Activated T-helper 9 cell treated with anti-CD3 and anti-CD28 coated beads, Interleukin-2, amount 50 U/mL, for 16 hours (primary cell): ENCODE results near the gene CHCHD6.

Experiments
- DNase-seq: peaks from one replicate; pipeline ENCODE4 v3.0.0-alpha.2; 2020; ENCODE audit warnings: low read depth

CHCHD6 gene

DNA sequence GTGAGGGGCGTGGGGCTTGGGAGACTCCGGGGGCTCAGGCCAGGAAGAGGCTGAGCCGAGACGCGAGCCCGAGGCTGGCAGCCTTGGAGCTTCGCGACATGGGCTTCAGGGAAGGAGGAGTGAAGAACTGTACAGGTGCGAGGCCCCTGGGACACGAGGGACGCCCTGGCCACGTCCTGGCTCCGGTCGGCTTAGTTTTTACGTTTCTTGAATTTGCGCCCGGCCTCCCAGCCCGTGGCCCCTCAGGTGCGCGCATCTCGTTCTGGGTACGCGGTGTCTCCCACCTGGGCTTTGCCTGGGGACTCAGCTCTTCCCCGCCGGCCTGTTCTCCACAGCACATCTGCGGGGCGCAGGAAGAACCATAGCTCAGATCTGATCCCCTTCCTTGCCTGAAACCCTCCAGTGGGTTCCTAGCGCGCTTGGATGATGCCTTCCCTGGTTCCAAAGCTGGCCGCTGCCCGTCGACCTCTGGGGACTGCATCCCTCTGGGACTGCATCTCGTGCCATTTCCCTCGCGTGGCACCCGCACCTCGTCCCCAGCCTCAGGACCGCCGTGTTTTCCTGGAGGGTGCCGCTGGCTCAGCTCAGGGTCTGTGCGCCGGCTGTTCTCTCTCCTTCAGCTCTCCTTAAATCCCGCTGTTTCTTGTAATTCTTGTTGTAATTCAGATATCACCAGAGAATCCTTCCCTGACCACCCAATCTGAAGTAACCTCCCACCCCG, 614 bp downstream of the CHCHD6 start:
- DNase-seq: no peak

DNA sequence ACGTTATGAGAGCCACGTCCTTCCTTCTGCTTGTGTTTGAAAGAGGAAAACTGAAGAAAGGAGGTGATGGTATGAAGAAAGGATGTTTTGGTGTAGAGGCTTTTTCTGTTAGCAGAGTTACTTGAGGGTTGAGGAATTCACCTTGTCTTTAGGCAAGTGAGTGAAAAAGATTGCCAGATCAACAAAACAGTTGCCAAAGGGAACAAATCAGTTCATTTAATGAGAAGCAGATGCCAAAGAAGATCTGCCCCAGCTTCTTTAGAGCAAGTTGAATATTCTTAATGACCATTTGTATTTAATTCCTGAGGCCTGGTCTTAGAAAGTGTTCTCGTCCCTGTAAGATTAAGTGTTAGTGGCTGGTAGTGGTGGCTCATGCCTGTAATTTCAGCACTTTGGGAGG, 2.6 kb downstream of the CHCHD6 start:
- DNase-seq: no peak

DNA sequence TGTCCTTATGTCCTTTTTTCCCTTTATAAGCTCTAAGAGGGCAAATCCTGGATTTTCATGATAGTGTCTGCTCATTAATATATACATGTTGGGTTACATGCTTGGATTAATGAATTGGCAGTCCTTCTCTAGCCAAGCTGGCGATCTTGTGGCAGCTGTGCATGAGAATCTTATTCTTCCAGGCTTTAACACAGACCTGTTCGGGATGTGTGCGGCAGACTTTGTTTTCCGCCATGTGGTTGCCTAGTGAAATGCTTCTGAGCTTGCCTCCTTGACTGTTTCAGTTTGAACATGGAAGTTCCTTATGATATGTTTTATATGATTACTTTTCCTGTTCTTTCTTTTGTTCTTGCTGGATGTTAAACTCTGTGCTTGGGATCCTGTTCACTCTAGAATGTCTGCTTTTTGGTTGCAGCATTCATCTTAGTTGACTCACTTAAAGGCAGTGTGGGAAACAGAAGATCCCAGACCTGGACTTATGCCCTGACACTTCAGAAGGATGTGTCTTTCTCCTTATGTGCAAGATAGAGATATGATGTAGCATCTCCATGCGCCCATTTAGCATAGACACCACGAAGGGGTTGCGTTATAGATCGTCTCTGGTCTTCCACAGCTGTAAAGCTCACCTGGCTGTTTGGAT, 7.2 kb downstream of the CHCHD6 start:
- DNase-seq: no peak

DNA sequence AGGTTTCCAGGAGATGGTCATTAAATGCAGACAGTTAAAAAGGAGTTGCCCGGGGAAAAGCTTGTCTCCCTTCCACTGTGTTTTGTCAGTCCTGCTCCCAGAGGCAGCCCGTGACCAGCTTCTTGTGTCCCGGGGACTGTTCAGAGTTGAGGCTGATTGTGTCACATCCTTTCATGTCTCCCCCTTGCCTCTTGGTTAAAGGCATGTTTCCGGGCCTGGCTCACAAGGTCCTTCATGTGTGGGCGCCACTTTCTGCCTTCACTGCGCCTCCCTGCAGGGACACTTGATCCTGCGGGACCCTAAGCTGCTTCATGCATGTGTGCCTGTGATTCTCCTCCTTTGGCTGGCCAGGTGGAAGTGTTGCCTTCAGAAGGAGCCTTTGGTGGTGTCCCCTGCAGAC, 9.2 kb downstream of the CHCHD6 start:
- DNase-seq: no peak

DNA sequence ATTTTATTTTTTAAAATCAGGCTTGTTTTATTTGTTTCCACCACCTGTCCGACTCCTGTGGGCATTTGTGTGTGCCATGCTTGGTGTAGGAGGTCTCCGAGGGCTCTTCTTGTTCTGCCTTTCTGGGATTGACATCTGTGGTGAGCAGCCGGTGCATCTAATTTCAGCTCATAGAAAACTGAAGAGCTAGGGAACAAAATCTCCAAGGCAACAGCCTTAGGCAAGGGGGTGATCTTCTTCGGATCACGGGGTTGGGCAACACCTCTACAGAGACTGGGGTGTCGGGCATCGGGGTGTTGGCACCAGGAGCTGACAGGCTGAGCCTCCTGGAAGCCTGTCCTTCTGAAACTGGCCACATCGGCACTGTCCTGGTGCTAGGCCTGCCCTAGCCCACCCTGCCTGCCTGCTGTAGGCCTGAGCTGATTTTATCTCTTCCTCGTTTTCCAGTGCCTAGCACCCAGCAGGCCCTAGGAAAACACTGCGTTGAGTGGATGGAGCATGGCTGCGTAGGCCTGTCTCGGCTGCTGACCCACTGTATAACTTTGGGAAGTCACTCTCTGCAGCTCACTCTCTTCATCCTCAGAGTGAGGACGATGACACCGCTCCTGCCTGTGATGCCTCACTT, 10.3 kb downstream of the CHCHD6 start:
- DNase-seq: no peak

DNA sequence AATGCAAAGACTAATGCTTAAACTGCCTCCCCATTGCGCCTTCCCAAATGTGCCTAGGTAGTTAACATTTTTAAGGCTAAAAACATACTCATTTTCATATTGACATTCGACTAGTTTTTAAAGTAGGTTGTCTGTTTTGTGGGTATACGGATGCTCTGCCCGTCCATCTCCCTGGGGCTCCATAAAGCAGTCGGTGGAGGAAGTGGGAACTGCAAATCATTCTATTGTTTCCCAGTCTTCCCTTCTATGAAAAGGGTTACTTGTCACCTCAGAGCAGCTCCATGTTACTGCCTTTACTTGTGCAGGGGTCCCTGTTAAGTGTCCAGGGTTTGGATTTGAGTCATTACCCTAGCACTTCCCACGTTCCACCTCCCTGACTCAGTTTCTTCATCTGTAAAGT, 10.9 kb downstream of the CHCHD6 start:
- DNase-seq: no peak

DNA sequence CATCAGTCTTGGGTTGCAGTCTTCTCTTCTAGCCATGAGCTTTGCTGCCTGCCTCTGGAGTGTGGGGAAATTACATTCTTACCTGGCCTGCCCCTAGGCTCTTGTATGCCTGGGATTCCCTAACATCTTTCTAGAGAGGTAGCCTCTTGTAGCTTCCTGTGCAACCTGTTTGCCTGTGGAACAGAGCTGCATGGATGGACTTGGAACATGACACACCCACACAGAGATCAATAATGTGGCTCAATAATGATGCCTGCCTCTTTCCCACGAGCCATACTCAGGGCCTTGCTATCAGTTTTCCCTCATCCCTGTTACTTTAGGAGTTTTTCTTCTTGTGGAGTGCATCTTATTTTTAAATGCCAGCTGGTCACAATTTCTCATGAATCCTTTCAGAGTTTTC, 11.4 kb downstream of the CHCHD6 start:
- no peak for DNase-seq

DNA sequence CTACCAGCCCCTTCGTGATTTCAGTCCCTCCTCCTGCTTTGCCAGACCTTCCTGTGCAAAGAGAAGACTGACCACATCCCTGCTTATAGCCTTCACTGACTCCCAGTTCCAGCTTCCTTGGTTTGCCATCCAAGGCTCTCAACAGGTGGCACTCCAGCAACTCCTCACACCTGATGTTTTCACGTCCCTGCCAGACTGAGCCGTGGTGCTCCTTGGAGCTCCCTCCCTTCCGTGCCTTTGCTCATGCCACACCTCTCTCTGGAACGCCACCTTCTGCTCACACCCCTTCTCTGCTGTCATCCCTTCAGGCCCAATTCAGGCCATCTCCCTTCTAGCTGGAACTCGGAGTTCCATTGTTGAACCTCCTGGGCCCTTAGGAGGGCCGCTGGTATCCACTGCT, 12.0 kb downstream of the CHCHD6 start:
- DNase-seq: no peak

DNA sequence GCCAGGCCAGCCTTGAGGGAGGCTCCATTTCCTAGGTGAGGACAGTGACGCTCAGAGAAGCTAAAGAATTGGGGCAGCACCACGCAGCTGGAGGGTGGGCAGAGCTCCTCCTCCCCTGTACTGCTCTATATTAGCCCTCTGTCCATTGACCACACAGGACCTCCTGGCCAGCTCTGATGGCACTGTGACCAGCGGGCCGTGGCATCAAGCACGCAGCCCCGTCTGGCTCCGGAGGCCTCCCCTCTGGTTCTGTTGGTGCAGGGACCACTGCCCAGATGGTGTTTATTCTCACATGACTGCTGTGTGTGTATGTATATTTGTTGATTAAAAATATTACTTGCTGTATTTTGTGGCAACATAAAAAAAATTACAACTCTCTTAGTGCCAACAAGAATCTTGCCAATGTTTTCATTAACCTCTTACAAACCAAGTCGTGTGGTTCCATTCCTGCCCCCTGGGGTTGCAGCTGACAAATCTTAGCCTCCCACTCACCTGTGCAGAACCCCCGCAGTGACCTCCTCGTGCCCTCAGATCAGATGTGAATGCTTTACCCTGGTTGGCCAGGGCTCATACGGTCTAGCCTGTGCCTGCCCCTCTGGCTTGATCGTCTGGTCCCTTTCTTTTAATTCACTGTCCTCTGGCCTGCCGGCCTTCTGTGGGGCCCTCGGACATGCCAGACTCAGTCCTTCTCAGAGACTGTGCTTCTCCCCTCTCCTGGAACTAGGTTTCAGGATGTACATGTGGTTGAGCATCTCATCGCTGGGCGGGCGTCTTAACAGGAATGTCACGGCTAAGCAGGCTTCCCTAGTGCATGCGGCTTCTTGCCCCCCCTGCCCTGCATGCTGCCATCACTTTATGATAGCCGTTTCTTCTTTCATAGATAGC, 14.8 kb downstream of the CHCHD6 start:
- DNase-seq: no peak

DNA sequence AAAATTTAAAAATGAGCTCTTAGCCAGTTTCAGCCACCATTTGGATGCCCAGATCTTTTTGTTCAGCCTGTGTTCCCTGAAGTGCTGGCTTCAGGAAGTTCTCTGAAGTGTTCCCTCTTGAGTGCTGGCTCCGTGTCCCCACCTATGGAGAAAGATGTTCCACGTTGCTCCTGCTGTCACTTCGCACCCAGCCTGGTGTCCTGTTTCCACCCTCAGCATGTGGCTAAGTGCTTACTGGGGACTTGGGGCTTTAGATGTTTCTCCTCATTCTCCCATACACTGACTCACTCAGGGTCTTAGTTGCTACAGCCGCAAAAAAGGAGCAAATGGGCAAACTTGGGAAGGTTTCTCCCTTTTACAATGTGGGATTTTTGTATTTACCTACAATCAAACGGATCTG, 16.6 kb downstream of the CHCHD6 start:
- no peak for DNase-seq

DNA sequence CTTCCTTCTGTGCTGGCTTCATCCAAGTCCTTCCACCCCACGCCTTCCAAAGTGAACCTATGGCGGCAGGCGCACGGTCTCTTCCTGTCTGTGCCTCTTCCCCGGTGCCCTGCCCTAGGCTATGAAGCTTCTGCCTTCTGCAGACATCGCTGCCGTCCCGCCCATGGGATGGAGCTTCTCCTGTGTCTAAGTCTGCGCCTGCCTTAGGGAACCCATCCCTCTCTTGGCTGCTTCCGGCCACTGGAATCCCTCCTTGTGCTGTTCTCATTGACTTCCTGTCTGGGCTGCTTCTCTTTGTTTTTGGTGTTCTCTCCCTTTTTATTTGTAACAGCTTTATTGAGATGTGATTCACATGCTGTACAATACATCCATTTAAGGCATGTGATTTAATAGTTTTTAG, 17.2 kb downstream of the CHCHD6 start:
- DNase-seq: no peak

DNA sequence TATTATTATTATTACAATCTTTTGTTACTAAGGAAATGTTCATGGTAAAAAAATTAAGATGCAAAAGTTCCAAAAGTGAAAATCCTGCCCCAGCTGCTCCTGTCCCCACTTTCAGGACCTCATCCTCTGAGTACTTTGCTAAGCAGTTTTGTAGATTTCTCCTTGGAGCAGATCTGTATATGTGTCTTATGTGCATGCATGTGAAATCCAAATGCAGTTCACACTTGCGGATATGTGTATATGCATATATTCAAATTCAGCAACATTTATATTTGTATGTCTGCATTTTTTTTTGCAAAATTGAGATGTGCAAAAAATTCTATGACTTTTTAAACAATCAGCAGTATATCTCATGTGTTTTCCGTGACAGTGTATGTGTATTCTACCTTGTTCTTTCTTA, 19.2 kb downstream of the CHCHD6 start:
- no peak for DNase-seq

DNA sequence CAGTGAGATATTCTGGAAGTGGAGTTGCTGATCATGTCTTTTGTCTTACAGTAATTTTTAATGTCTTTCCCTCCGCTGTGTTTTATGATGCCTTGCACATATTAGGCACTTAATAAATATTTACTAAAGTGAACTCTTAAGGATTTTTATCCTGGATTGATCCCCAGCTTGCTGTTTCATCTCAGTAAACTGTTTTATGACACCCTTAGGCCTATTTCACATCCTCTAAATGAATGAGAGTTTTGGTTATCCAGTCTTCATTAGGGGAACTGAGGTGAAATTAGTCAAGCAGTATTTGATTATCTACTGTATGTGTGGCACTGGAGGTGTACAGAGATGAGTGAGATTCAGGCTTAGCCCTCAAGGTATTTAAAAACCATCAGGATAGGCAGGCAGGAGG, 19.8 kb downstream of the CHCHD6 start:
- no peak for DNase-seq

DNA sequence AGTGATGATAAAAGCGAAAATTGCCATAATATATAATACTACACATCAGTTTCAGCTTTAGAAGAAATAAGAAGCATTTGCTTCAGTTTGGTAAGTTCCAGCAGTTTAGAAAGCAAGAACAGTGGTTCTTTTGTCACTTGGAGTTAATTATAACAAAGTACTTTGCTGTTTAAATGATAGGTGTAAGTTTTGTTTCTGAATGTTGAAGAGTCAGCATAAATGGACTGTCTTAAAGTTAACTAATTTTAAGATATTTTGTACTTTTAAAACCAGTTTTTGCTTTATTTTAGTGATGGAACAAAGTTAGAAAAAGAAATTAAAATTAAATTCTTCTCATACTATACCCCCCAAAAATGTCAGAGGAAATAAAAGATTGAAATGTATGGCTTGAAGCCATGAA, 24.6 kb downstream of the CHCHD6 start:
- no peak for DNase-seq

DNA sequence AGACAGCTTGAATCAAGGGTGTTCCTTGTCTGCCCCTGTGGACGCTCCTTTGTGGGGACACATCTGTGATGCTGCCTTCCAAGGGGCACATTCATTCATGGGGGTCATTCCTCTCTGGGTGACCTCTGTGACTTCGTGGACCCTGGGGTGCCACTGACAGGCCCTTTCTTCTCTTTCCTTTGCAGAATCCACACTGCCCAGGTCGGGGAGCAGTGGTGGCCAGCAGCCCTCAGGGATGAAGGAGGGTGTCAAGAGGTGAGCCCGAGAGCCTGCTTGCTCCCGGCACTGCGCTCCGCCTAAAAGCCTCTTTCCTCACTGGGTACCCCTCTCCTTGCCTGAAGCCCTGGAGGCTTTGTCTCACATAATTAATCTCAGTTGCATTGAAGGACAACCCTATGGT, 26.3 kb downstream of the CHCHD6 start:
- DNase-seq: no peak

DNA sequence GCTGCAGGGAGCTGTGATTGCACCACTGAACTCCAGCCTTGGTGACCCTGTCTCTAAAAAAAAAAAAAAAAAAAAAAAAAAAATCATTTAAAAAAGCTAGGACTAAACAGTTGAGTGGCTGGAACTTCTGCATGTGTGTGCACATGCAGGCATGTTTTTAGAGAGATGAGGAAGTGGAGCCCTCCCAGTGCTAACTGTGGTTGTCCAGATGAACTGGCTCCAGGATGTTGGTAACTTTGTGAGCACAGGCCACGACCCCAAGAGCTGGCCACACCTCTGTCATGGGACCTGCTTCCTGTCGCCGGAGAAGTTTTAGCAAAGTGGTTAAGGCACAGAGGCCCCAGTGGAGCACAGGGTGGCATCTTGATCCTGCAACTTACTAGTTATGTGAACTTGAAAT, 27.0 kb downstream of the CHCHD6 start:
- no peak for DNase-seq

DNA sequence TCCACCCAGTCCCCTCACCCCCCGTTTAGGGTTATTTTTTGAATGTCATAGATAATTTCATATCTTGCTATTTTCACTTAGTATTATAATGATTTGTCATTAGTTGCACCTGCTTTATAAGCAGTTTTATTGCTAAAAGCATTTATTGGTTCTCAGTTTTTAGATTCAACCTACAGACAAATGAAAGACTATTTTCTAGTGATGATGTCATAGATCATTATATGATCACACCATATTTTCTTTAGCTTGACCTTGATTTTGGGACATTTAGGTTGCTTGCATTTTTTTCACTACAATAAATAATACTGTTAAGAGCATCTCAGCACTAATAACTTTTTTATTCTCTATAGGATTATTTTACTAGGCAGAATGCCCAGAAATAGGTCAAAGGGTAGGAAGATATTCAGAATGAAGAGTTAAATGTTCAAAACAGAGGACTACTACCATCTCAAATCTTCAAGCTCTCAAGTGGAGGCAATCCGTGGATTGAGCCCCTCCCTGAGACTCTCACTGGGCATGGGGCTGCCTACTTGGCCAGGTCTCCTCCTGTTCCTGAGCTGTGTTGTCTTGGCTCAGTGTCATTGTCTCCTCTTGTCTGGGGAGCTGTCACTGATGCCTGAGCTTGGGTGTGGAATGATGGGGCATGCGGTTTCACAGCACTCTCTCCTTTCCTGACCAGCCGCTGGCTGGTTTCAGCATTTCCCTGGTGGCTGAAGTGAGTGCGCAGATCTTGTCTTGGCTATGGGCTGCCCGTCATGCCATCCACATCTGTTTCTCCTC, 28.4 kb downstream of the CHCHD6 start:
- no peak for DNase-seq

DNA sequence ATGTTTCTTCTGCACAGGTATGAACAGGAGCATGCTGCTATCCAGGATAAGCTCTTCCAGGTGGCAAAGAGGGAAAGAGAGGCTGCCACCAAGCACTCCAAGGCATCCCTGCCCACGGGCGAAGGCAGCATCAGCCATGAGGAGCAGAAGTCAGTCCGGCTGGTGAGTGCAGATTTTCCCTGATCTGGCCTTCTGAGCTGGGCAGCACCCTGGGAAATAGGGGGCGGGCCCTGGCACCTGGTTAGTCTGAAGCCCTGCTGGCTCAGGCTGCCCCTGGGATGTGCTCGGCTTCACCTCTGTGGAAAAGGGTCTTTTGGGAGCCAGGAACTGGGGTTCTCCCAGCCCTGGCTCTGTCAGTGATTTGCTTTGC, 29.0 kb downstream of the CHCHD6 start:
- no peak for DNase-seq

DNA sequence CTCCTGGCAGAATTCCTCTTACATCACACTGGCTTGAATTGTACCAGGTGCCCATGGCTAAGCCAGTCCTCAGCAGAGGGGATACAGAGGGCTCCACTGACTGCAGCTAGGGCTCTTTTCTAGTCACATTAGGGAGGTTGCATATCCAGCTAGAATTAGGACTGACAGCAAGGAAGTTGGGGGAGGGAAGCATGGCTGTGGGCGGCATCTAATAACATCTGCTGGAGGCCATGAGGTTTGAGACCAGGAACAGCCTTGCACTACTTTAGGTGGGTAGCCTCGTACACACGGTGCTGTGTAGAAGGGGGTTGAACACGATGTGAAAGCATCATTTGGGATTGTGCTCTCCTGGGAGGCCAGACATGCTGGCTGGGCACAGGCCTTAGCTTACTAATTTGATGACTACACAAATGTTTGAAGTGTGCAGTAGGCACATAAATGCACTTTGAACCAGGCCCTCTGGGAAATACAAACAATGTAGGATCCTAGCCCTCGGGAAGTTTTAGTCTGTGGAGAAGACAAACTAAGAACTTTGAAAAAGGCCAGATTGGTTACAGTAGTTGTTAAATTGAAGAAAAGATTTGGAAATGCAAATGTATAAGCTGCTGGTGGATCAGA, 30.2 kb downstream of the CHCHD6 start:
- no peak for DNase-seq

DNA sequence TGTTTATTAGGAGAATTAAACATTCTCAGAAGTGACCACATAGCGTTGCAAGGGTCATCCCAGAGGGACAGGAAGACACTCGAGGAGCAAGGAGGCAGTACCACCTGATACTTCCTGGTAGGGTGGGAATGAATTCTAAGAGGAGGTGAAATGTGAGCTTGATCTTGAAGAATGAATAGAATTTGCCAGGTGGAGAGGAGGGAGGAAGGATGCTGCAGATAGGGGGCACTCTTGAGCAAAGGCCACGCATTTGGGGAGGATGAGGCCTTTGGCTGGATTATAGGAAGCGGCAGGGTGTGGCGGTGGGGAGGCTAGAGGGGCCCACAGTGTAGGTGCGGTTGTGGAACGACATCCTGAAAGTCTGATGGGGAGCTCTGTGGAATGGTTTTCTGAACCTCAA, 33.5 kb downstream of the CHCHD6 start:
- DNase-seq: no peak

DNA sequence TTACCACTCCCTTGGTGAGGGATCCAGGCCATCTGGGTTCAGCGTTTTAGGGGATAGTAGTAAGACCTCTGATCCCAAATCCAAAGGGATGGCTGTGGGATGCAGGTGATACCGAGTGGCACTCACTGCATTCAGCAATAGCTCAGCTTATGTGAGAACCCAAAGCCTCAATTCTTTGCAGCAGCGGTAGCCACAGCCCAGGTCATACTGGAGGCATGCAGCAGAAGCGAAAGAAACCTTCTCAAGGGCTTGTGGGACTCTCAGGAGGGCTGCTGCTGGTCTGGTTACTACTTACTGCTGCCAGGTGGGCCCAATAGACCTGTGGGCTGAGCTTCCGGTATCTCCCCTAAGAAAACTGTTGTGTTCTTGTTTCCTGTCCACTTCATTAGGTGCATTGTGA, 38.0 kb downstream of the CHCHD6 start:
- DNase-seq: no peak

DNA sequence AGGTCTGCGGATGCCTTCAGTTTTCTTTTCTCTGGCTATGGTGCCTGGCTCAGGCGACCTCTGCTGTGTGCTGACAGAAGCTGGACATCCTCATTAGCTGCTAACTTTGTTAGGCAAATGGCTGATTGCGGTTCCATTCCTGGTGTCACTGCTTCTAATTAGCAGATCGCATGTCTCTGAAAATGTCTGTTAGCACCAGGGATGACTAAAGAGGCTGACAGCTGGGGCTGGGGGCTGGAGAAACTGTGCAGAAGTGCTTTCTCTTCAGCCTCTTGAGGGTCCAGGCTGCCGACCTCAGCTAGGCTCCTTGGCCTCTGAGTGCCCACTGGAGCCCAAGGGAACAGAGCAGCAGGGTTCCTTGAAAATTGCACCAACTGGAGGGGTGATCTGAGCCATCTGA, 39.3 kb downstream of the CHCHD6 start:
- DNase-seq: no peak
